Calu3 (cell line): ENCODE results near the gene MAP2K6. TPM values are rescaled to one million over a fixed set of nuclear protein-coding genes. Genes with fewer than 3 reads are reported as not detected.

Experiments
- Bru-seq: library from RNA; stranded (reverse); fragments of 400-500 nt; gene quantifications from one replicate; lab custom pipeline; 2021; lab: Mats Ljungman, UMichigan
- BruChase-seq, 2 experiments: library from RNA; stranded (reverse); fragments of 400-500 nt; gene quantifications; one replicate each; lab custom pipeline; 2021; lab: Mats Ljungman, UMichigan
- BruUV-seq: library from RNA; stranded (reverse); fragments of 400-500 nt; replicated peaks from 2 replicates; lab custom pipeline; 2021; lab: Mats Ljungman, UMichigan
- CTCF ChIA-PET: fragments of 300-600 bp; sonication (Branson Sonifier 250); formaldehyde crosslinking; loops from one replicate; lab custom pipeline; 2022; ENCODE audit warnings: antibody characterized with exemption; lab: Charles Lee
- DNase-seq: peaks from one replicate; pipeline ENCODE4 v3.0.0; 2022
- H3K27ac Mint-ChIP-seq: one replicate; pipeline ENCODE4 v1.8.0; 2022; ENCODE audit warnings: mixed read lengths; ENCODE audit not compliant: unreplicated experiment
- H3K27me3 Mint-ChIP-seq: one replicate; pipeline ENCODE4 v1.8.0; 2022; ENCODE audit warnings: mixed read lengths; ENCODE audit not compliant: unreplicated experiment
- H3K36me3 Mint-ChIP-seq: one replicate; pipeline ENCODE4 v1.8.0; 2022; ENCODE audit warnings: mild to moderate bottlenecking, moderate library complexity, mixed read lengths; ENCODE audit not compliant: insufficient read depth, unreplicated experiment
- H3K4me1 Mint-ChIP-seq: one replicate; pipeline ENCODE4 v1.8.0; 2022; ENCODE audit warnings: mild to moderate bottlenecking, low read depth, mixed read lengths; ENCODE audit not compliant: unreplicated experiment
- H3K4me3 Mint-ChIP-seq: one replicate; pipeline ENCODE4 v1.8.0; 2022; ENCODE audit warnings: mild to moderate bottlenecking, low read depth, moderate library complexity, mixed read lengths; ENCODE audit not compliant: unreplicated experiment
- H3K9me3 Mint-ChIP-seq: one replicate; pipeline ENCODE4 v1.8.0; 2022; ENCODE audit warnings: low read depth, mixed read lengths; ENCODE audit not compliant: unreplicated experiment
- intact Hi-C: fragments of 100-400 bp; cut with micrococcal nuclease; formaldehyde crosslinking; loops from one replicate; pipeline ENCODE4 v1.10.0; 2022; ENCODE audit not compliant: unreplicated experiment
- long read RNA-seq: library from polyadenylated mRNA; stranded (forward); transcript quantifications from one replicate; pipeline ENCODE4 v2.0.0, GENCODE V29; 2022
- total RNA-seq: library from RNA; stranded (reverse); gene quantifications from 2 replicates; pipeline ENCODE4 v1.2.3, GENCODE V29; 2022
- TF ChIP-seq, protein P1 (sequence below): fragments of 200-600 bp; IDR thresholded peaks from one replicate; pipeline ENCODE4 v1.8.0; 2022; ENCODE audit warnings: antibody characterized with exemption; ENCODE audit not compliant: unreplicated experiment

MAP2K6 gene
- 8.3 and 13.0 TPM in 2 replicates for total RNA-seq
- Bru-seq, nascent RNA = percentile 44 among the genes with signal in this experiment
- BruChase-seq, experiment 1, labeled RNA remaining after a 6-hour chase = percentile 47 among the genes with signal in this experiment
- percentile 42 among the genes with signal in this experiment for BruChase-seq, experiment 2, labeled RNA remaining after a 2-hour chase
- long read RNA-seq, full-length matches to known transcripts = 4 of 7 reads
- long read RNA-seq, partial matches to known transcripts = 0 of 7 reads
- long read RNA-seq, other reads (novel, unspliced or antisense) = 3 of 7 reads

DNA sequence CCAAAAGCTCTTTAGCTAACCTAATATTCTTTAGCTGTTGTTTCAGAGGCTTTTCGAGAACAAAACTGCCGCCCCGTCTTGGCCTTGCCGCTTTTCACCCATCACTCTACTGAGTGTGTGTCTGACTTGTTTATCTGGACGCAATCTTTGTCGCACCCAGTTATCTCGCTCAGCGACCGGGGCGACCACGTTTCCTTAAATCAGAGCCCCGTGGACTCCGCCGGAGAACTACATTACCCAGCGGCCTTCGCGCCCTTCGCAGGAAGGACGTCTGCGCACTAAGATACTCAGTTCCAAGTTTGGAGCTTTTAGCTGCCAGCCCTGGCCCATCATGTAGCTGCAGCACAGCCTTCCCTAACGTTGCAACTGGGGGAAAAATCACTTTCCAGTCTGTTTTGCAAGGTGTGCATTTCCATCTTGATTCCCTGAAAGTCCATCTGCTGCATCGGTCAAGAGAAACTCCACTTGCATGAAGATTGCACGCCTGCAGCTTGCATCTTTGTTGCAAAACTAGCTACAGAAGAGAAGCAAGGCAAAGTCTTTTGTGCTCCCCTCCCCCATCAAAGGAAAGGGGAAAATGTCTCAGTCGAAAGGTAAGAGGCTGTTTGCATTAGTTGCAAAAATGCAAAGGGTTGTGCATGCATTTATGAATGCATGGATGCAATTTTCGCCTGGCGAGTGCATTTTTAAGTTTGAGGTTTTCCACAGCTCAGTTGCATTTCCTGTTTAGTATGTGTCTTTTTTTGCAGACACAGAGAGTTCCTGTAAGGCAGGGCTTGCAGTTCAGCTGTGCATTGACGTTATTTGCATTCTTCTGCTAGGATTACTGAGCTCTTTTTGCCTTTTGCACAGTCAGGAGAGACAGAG lies at the start of gene MAP2K6:
Gene MAP2K6 (plus strand): TSS at position 290 of the 867 bp plus-strand sequence. CDS start 288 bp downstream, at position 578.
- no TSS peak for BruUV-seq
- H3K4me3 Mint-ChIP-seq = no peak within 1 kb of the TSS
- CTCF ChIA-PET = interaction anchor here (0.9 to 1.4 kb wide), 2 partner anchors 87 to 112 kb away, joined by 3 read pairs; no protein-coding TSS in a partner anchor
- no peaks in the 10 kb centered on the region for H3K27me3 Mint-ChIP-seq
- H3K9me3 Mint-ChIP-seq = no peaks in the 10 kb centered on the region
- peak; percentile 74 for DNase-seq
- intact Hi-C loops = loop anchor here (5.0 kb wide), 2 partner anchors 88 to 108 kb away; no protein-coding TSS in a partner anchor
- H3K36me3 Mint-ChIP-seq = no peaks in the 10 kb centered on the region
- no peaks in the 10 kb centered on the region for H3K4me1 Mint-ChIP-seq
- no peak within 1 kb of the TSS for H3K27ac Mint-ChIP-seq
- TF ChIP-seq, protein P1, sequence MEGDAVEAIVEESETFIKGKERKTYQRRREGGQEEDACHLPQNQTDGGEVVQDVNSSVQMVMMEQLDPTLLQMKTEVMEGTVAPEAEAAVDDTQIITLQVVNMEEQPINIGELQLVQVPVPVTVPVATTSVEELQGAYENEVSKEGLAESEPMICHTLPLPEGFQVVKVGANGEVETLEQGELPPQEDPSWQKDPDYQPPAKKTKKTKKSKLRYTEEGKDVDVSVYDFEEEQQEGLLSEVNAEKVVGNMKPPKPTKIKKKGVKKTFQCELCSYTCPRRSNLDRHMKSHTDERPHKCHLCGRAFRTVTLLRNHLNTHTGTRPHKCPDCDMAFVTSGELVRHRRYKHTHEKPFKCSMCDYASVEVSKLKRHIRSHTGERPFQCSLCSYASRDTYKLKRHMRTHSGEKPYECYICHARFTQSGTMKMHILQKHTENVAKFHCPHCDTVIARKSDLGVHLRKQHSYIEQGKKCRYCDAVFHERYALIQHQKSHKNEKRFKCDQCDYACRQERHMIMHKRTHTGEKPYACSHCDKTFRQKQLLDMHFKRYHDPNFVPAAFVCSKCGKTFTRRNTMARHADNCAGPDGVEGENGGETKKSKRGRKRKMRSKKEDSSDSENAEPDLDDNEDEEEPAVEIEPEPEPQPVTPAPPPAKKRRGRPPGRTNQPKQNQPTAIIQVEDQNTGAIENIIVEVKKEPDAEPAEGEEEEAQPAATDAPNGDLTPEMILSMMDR = no peak

DNA sequence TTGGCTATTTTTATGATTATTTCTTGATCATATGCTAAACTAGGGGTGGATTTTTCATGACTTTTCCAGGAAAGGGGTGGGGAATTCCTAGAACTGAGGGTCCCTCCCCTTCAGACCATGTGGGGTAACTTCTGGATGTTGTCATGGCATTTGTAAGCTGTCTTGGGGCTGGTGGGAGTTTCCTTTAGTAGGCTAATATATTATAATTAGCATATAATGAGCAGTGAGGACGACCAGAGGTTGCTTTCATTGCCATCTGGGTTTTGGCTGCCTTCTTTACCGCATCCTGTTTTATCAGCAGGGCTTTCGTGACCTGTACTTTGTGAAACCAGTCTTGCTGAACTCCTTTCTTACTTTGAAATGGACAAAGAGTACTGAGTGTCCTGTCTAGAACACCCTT lies 47.2 kb upstream of the MAP2K6 start:
- intact Hi-C loops = no loop called here
- Mint-ChIP-seq H3K36me3 (no peaks in the 10 kb centered on the region), H3K9me3 (no peaks in the 10 kb centered on the region), H3K27ac (no peak overlapping the region), H3K4me3 (no peak overlapping the region), H3K4me1 (no peaks in the 10 kb centered on the region), H3K27me3 (no peaks in the 10 kb centered on the region)
- no TSS peak for BruUV-seq
- no peak for DNase-seq
- TF ChIP-seq, protein P1 = no peak
- CTCF ChIA-PET = no interaction called here

DNA sequence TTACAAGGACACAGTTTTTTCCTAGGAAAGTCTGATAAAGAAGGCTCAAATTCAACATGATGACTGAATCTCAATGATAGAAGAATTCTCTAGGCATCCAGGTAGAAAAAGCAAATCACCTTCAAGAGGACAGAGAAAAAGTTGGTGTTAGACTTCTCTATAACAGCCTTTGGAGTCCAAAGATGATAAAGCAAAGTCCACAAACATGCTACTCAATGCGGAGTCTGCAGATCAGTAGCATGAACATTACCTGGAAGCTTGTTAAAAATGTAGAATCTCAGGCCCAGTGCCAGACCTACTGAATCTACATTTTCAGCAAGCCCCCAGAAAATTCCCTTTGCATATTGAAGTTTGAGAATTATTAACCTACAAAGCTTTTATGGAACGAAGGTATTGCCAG lies 41.4 kb upstream of the MAP2K6 start:
- no peaks in the 10 kb centered on the region for H3K36me3 Mint-ChIP-seq
- CTCF ChIA-PET = interaction anchor here (0.5 kb wide), 1 partner anchor 10 kb away, joined by 3 read pairs; no protein-coding TSS in a partner anchor

DNA sequence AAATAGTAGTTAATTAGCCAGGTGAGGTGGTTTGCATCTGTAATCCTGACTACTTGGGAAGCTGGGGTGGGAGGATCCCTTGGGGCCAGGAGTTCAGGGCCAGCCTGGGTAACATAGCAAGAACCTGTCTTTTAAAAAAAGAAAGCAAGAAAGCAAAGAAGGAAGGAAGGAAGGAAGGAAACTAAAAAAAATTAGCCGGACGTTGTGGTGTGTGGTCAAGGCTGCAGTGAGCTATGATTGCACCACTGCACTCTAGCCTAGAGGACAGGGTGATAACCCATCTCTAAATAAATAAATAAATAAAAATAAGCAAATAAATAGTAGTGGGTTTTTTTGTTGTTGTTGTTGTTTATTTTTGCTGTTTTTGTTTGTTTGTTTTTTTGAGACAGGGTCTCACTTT lies 39.3 kb upstream of the MAP2K6 start:
- no peaks in the 10 kb centered on the region for H3K9me3 Mint-ChIP-seq
- no peaks in the 10 kb centered on the region for H3K36me3 Mint-ChIP-seq
- CTCF ChIA-PET = no interaction called here
- intact Hi-C loops = no loop called here
- no peaks in the 10 kb centered on the region for H3K27me3 Mint-ChIP-seq
- no peak overlapping the region for H3K27ac Mint-ChIP-seq
- BruUV-seq = no TSS peak
- no peak overlapping the region for H3K4me3 Mint-ChIP-seq
- TF ChIP-seq, protein P1 = no peak
- no peak for DNase-seq
- H3K4me1 Mint-ChIP-seq = no peaks in the 10 kb centered on the region

More for the DNA sequence above, 41.4 kb upstream of the MAP2K6 start:
- Mint-ChIP-seq H3K27me3 (no peaks in the 10 kb centered on the region), H3K9me3 (no peaks in the 10 kb centered on the region), H3K4me1 (no peaks in the 10 kb centered on the region), H3K4me3 (no peak overlapping the region), H3K27ac (no peak overlapping the region)
- BruUV-seq = no TSS peak
- DNase-seq = no peak
- intact Hi-C loops = no loop called here
- TF ChIP-seq, protein P1 = no peak
